ENCODE measurements around the gene PAF1. TPM values are rescaled to one million over a fixed set of nuclear protein-coding genes. Genes with fewer than 3 reads are reported as not detected.

PAF1 gene
- total RNA-seq, 4 donors from 2014 or later = 48.1 to 65.3 (median 50.2) TPM

GRCh38 chr19:39339674-39340073 is 51.2 kb downstream of the PAF1 start:
- H3K4me3 ChIP-seq = no peak overlapping the region
- no peak for TF ChIP-seq POLR2A (IDR thresholded peaks at IDR 0.05)
- TF ChIP-seq CTCF (IDR thresholded peaks at IDR 0.05 in 4 of 5, conservative IDR thresholded peaks at IDR 0.05 in 1 of 5) = no peak
- H3K27me3 ChIP-seq = no peaks in the 10 kb centered on the region
- intact Hi-C loops (cut with DNase I; ENCODE audit: low total_unique reads) = loop anchor here (5.0 kb wide), 3 partner anchors 143 to 437 kb away; partner anchors contain the start of gene TIMM50
- DNase-seq = no peak
- H3K9me3 ChIP-seq = no peaks in the 10 kb centered on the region
- in situ Hi-C loops (cut with MboI; ENCODE audit: low sequenced_read_pairs in 4 of 4) = loop anchor here in 3 of 4 donors (10.0 to 25.0 kb wide), 3 partner anchors 55 to 198 kb away; partner anchors contain the start of genes EID2B (in 3 of the 3), EID2 (in 2 of the 3), MED29 (in 1 of the 3) and PAF1 (in 1 of the 3)
- H3K36me3 ChIP-seq = no peaks in the 10 kb centered on the region
- H3K4me1 ChIP-seq = peaks cover 22 to 32% of the 10 kb centered on the region in 2 donors
- no peak for ATAC-seq
- H3K27ac ChIP-seq = no peak overlapping the region

GRCh38 chr19:39336483-39336882 is 54.4 kb downstream of the PAF1 start:
- H3K4me3 ChIP-seq = no peak overlapping the region
- in situ Hi-C loops (cut with MboI; ENCODE audit: low sequenced_read_pairs in 4 of 4) = loop anchor here in 2 of 4 donors (25.0 kb wide), 1 partner anchor 201 kb away; the partner anchor contains the start of genes EID2 (in 2 of the 2) and EID2B (in 2 of the 2)

More at GRCh38 chr19:39336483-39336882, 54.4 kb downstream of the PAF1 start:
- Histone ChIP-seq H3K27me3 (no peaks in the 10 kb centered on the region), H3K4me1 (peaks cover 6 to 11% of the 10 kb centered on the region in 2 donors), H3K27ac (peak overlapping the region in 3 of 4 donors; percentile 22 to 57 (median 37)), H3K36me3 (no peaks in the 10 kb centered on the region), H3K9me3 (no peaks in the 10 kb centered on the region)
- TF ChIP-seq POLR2A (IDR thresholded peaks at IDR 0.05) (no peak), CTCF (IDR thresholded peaks at IDR 0.05 in 4 of 5, conservative IDR thresholded peaks at IDR 0.05 in 1 of 5) (no peak)
- ATAC-seq (no peak), DNase-seq (no peak)
- intact Hi-C loops (cut with DNase I; ENCODE audit: low total_unique reads) = no loop called here

Small RNA genes within 50 kb of the gene (microRNA-seq; reads per million reads assigned to microRNA genes)
- gene MIR4530 (ENCODE audit: borderline replicate concordance in 2 of 2) = 0 reads per million in 2 donors

Other genes starting within 250 kb of the PAF1 start
- gene NCCRP1, start 194.1 kb downstream of the PAF1 start, total RNA-seq = not detected
- not detected for gene SYCN, start 186.8 kb downstream of the PAF1 start, total RNA-seq
- gene IFNL3, start 146.1 kb downstream of the PAF1 start, total RNA-seq = not detected
- not detected for gene IFNL4, start 142.2 kb downstream of the PAF1 start, total RNA-seq
- not detected for gene IFNL2, start 122.7 kb downstream of the PAF1 start, total RNA-seq
- gene IFNL1, start 94.7 kb downstream of the PAF1 start, total RNA-seq = not detected
- under 1 TPM in 1 of 4 donors, not detected in 3; 0.26 TPM for gene LRFN1, start 70.2 kb downstream of the PAF1 start, total RNA-seq
- gene GMFG, start 55.1 kb downstream of the PAF1 start, total RNA-seq = 1 to 10 TPM; 2.3 to 5.4 (median 3.7) TPM
- gene SAMD4B, start 48.7 kb downstream of the PAF1 start, total RNA-seq = 10 to 100 TPM; 30.9 to 63.7 (median 59.2) TPM
- gene MED29, start 272 bp upstream of the PAF1 start, total RNA-seq = 10 to 100 TPM; 25.5 to 48.1 (median 37.7) TPM
- 100 to 1,000 TPM in 2 of 4 donors, 10 to 100 TPM in 2; 72.2 to 202 (median 132) TPM for gene ZFP36, start 15.7 kb upstream of the PAF1 start, total RNA-seq
- 1 to 10 TPM; 1.3 to 3.6 (median 3.3) TPM for gene PLEKHG2, start 21.6 kb upstream of the PAF1 start, total RNA-seq
- gene RPS16, start 44.8 kb upstream of the PAF1 start, total RNA-seq = 1,000 to 10,000 TPM; 1,066 to 1,636 (median 1,467) TPM
- 100 to 1,000 TPM in 2 of 4 donors, 10 to 100 TPM in 2; 60.7 to 148 (median 108) TPM for gene SUPT5H, start 54.5 kb upstream of the PAF1 start, total RNA-seq
- 10 to 100 TPM; 66.9 to 97.6 (median 85.6) TPM for gene TIMM50, start 89.7 kb upstream of the PAF1 start, total RNA-seq
- gene DLL3, start 107.8 kb upstream of the PAF1 start, total RNA-seq = not detected
- gene SELENOV, start 124.0 kb upstream of the PAF1 start, total RNA-seq = not detected
- 1 to 10 TPM in 3 of 4 donors, under 1 TPM in 1; 0.91 to 6.5 (median 1.2) TPM for gene EID2B, start 141.7 kb upstream of the PAF1 start, total RNA-seq
- 10 to 100 TPM in 2 of 4 donors, 1 to 10 TPM in 2; 7.8 to 12.7 (median 9.4) TPM for gene EID2, start 149.1 kb upstream of the PAF1 start, total RNA-seq
- gene LGALS13, start 211.4 kb upstream of the PAF1 start, total RNA-seq = not detected

All from gastrocnemius medialis (tissue), 4 donors.